ENCODE measurements around the gene PPARA. TPM values are rescaled to one million over a fixed set of nuclear protein-coding genes. Genes with fewer than 3 reads are reported as not detected.

The PPARA gene
- polyA plus RNA-seq, 1 experiment = 10.3 TPM

DNA sequence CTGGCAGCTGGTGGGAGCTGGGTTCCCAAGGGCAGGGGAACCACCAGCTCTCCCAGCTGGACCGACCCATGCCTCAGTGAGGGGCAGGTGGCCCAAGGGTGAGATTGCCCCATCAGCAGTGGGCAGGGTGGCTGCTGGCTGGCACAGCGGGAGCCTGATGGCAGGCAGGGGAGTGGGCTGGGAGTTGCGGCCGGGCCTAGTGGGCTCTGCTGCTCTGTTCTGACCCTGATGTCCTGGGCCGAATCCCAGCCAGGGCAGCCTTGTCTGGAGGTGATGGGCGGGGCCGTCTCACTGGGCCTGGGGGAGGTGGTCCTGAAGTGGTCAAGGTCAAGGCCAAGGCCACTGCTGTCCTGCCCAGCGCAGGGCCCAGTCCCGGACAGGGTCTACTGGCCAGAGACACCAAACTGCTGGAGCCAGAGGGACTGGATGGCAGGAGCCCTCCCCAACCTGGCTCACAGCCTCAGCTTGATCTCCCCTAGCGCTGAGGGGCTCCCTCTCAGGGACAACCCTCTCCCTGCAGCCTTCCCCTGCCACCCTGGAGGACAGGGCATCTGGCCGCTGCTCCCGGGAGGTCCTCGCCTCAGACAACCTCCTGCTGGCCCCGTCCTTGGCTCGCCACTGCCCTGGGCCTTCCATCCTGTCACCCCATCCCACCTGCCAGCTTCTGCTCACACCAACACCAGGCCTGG is 26.5 kb upstream of the PPARA start:
- TF ChIP-seq, protein P1, sequence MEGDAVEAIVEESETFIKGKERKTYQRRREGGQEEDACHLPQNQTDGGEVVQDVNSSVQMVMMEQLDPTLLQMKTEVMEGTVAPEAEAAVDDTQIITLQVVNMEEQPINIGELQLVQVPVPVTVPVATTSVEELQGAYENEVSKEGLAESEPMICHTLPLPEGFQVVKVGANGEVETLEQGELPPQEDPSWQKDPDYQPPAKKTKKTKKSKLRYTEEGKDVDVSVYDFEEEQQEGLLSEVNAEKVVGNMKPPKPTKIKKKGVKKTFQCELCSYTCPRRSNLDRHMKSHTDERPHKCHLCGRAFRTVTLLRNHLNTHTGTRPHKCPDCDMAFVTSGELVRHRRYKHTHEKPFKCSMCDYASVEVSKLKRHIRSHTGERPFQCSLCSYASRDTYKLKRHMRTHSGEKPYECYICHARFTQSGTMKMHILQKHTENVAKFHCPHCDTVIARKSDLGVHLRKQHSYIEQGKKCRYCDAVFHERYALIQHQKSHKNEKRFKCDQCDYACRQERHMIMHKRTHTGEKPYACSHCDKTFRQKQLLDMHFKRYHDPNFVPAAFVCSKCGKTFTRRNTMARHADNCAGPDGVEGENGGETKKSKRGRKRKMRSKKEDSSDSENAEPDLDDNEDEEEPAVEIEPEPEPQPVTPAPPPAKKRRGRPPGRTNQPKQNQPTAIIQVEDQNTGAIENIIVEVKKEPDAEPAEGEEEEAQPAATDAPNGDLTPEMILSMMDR (IDR thresholded peaks at IDR 0.05; ENCODE audit: insufficient read depth, low read depth, low read length) = no peak
- POLR2A ChIA-PET = no interaction called here
- DNase-seq (ENCODE audit: low read depth) = no peak
- Histone ChIP-seq H3K36me3 (ENCODE audit: control insufficient read depth, insufficient read depth, low read length) (no peaks in the 10 kb centered on the region), H3K4me3 (ENCODE audit: low read depth, low read length) (no peak overlapping the region), H3K27me3 (ENCODE audit: control insufficient read depth, insufficient read depth, low read length) (no peaks in the 10 kb centered on the region)
- CTCF ChIA-PET = interaction anchor here (0.9 to 12.2 kb wide), 2 partner anchors 126 to 191 kb away, joined by 5 to 183 read pairs; partner anchors contain the start of gene CDPF1

- Histone ChIP-seq H3K4me3 (ENCODE audit: low read depth, low read length) (no peak overlapping the region), H3K27me3 (ENCODE audit: control insufficient read depth, insufficient read depth, low read length) (no peaks in the 10 kb centered on the region), H3K36me3 (ENCODE audit: control insufficient read depth, insufficient read depth, low read length) (no peaks in the 10 kb centered on the region)
- POLR2A ChIA-PET = no interaction called here
- CTCF ChIA-PET = interaction anchor here (0.5 to 12.2 kb wide), 3 partner anchors 126 to 191 kb away, joined by 3 to 183 read pairs (median 5); partner anchors contain the start of gene CDPF1
- no peak for DNase-seq (ENCODE audit: low read depth)
- TF ChIP-seq, protein P1 (IDR thresholded peaks at IDR 0.05; ENCODE audit: insufficient read depth, low read depth, low read length) = no peak
Observed at GRCh38 chr22:46124383-46125144, 25.8 kb upstream of the PPARA start.

DNA sequence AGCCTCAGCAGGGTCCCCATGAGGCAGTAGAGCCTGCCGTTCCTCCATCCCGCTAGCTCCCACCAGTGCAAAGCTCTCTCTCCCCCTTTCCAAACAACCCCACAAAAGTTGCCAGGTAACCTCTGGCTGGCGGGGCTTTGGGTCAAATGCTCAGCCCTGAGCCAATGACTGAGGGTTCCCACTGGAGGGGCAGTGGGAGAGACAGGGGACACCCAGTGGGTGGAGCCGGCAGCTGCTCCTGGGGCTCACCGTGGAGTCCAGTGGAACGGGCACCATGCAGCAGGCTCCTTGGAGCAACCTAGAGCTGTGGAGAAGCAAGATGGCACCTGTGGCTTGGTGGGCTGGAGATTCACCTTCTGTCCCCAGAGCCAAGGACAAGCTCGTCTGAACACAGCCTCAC is 25.0 kb upstream of the PPARA start:
- no peak overlapping the region for H3K4me3 ChIP-seq (ENCODE audit: low read depth, low read length)
- POLR2A ChIA-PET = no interaction called here
- CTCF ChIA-PET = interaction anchor here (0.5 to 12.2 kb wide), 3 partner anchors 8 to 190 kb away, joined by 3 to 183 read pairs (median 3); no protein-coding TSS in a partner anchor
- DNase-seq (ENCODE audit: low read depth) = no peak
- H3K27me3 ChIP-seq (ENCODE audit: control insufficient read depth, insufficient read depth, low read length) = no peaks in the 10 kb centered on the region
- H3K36me3 ChIP-seq (ENCODE audit: control insufficient read depth, insufficient read depth, low read length) = no peaks in the 10 kb centered on the region
- TF ChIP-seq, protein P1 (IDR thresholded peaks at IDR 0.05; ENCODE audit: insufficient read depth, low read depth, low read length) = no peak

GRCh38 chr22:46125816-46126765 is 24.2 kb upstream of the PPARA start:
- no peak for DNase-seq (ENCODE audit: low read depth)
- H3K27me3 ChIP-seq (ENCODE audit: control insufficient read depth, insufficient read depth, low read length) = no peaks in the 10 kb centered on the region
- TF ChIP-seq, protein P1 (IDR thresholded peaks at IDR 0.05; ENCODE audit: insufficient read depth, low read depth, low read length) = no peak
- ChIA-PET CTCF (interaction anchor here (0.9 to 12.2 kb wide), 2 partner anchors 9 to 189 kb away, joined by 3 to 183 read pairs; no protein-coding TSS in a partner anchor), POLR2A (no interaction called here)
- no peaks in the 10 kb centered on the region for H3K36me3 ChIP-seq (ENCODE audit: control insufficient read depth, insufficient read depth, low read length)
- no peak overlapping the region for H3K4me3 ChIP-seq (ENCODE audit: low read depth, low read length)
